ENCODE measurements around the gene AUTS2.

DNA sequence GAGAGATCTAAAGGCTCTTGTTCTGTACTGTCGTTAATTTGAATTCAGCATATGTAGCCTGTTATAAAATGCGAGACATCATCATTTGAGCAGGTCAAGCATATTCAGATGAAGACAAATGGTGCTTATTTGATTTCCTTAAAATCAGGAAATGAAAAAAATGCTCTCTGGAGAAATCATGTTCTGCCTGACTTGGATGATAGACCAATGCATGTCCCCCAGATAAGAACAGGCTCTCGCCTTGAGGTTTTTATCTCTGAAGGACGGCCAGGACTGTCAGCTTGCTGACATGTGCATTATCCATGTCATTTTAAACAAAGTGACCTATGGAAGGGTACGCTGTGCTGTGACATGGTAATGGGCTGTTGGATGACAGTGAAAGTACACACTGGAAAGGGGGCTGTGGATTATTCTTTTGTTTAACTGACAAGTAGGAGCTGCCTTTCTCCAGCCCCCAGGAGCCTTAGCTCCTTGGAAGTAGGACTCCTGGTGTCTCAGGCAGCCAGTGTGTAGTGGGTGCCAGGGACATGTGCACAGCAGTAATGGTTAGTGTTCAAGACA is 838.6 kb downstream of the AUTS2 start:
- TF ChIP-seq, protein P1, sequence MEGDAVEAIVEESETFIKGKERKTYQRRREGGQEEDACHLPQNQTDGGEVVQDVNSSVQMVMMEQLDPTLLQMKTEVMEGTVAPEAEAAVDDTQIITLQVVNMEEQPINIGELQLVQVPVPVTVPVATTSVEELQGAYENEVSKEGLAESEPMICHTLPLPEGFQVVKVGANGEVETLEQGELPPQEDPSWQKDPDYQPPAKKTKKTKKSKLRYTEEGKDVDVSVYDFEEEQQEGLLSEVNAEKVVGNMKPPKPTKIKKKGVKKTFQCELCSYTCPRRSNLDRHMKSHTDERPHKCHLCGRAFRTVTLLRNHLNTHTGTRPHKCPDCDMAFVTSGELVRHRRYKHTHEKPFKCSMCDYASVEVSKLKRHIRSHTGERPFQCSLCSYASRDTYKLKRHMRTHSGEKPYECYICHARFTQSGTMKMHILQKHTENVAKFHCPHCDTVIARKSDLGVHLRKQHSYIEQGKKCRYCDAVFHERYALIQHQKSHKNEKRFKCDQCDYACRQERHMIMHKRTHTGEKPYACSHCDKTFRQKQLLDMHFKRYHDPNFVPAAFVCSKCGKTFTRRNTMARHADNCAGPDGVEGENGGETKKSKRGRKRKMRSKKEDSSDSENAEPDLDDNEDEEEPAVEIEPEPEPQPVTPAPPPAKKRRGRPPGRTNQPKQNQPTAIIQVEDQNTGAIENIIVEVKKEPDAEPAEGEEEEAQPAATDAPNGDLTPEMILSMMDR (conservative IDR thresholded peaks at IDR 0.05; ENCODE audit: low read depth, low read length), result no peak
- TF ChIP-seq EZH2 (IDR thresholded peaks at IDR 0.05; ENCODE audit: borderline replicate concordance, low read depth, low read length, poor library complexity, severe bottlenecking), result no peak

All from A673 (cell line).